GM18502 (cell line): ENCODE data around the gene SCNN1G.
"Not testable (repeated sequence)": the region's sequence is repeated elsewhere in the genome, so short reads cannot be mapped to it uniquely, and the experiment has no call there.

ENCODE experiments used
- ATAC-seq: cut with Tn5 transposase; IDR thresholded peaks from one replicate; pipeline ENCODE4 v1.9.1; 2021; ENCODE audit warnings: mild to moderate bottlenecking; ENCODE audit not compliant: unreplicated experiment, poor library complexity

Gene SCNN1G

GRCh38 chr16:23182679-23183542 lies at the start of gene SCNN1G:
TSS of gene SCNN1G (plus strand) at chr16:23182745. CDS start at chr16:23186272, 3,527 bp downstream.
- no peak for ATAC-seq

- ATAC-seq = no peak
These were observed 49.6 kb upstream of the SCNN1G start for GRCh38 chr16:23132775-23133463.

- ATAC-seq = no peak
These were observed 48.3 kb upstream of the SCNN1G start for GRCh38 chr16:23134274-23134673.

- no peak for ATAC-seq
These were observed 45.3 kb upstream of the SCNN1G start for GRCh38 chr16:23137256-23137655.

GRCh38 chr16:23137818-23138217 lies 44.7 kb upstream of the SCNN1G start:
- no peak for ATAC-seq

- no peak for ATAC-seq
These were observed 42.4 kb upstream of the SCNN1G start for GRCh38 chr16:23140107-23140506.

- ATAC-seq = no peak
These were observed 41.5 kb upstream of the SCNN1G start for GRCh38 chr16:23141033-23141432.

GRCh38 chr16:23141500-23141899 lies 41.0 kb upstream of the SCNN1G start:
- ATAC-seq = no peak

- ATAC-seq = no peak
These were observed 40.4 kb upstream of the SCNN1G start for GRCh38 chr16:23141959-23142740.

- no peak for ATAC-seq
These were observed 39.2 kb upstream of the SCNN1G start for GRCh38 chr16:23143391-23143790.

- ATAC-seq = not testable (repeated sequence)
These were observed 38.2 kb upstream of the SCNN1G start for GRCh38 chr16:23144393-23144792.

- ATAC-seq = no peak
These were observed 37.4 kb upstream of the SCNN1G start for GRCh38 chr16:23145186-23145585.

- no peak for ATAC-seq
These were observed 36.9 kb upstream of the SCNN1G start for GRCh38 chr16:23145608-23146007.

- no peak for ATAC-seq
These were observed 35.5 kb upstream of the SCNN1G start for GRCh38 chr16:23146877-23147601.

GRCh38 chr16:23147666-23148065 lies 34.9 kb upstream of the SCNN1G start:
- no peak for ATAC-seq

GRCh38 chr16:23148166-23148512 lies 34.4 kb upstream of the SCNN1G start:
- ATAC-seq = no peak

- peak; percentile 44 for ATAC-seq
These were observed 33.9 kb upstream of the SCNN1G start for GRCh38 chr16:23148513-23149266.

- ATAC-seq = peak; percentile 95
These were observed 33.1 kb upstream of the SCNN1G start, which contains the start of gene USP31 for GRCh38 chr16:23149267-23149992. TSS of gene USP31 (minus strand) at chr16:23149452. CDS start at chr16:23149270, 182 bp downstream.

- ATAC-seq = no peak
These were observed 32.6 kb upstream of the SCNN1G start for GRCh38 chr16:23149993-23150364.
